HepG2 (cell line): ENCODE results near the gene ARL16. TPM values are rescaled to one million over a fixed set of nuclear protein-coding genes. Genes with fewer than 3 reads are reported as not detected.

Source experiments
- CTCF ChIP-seq: sonication (generic); formaldehyde crosslinking; IDR thresholded peaks from 2 replicates; pipeline ENCODE4 v1.5.0; 2020; ENCODE audit warnings: mild to moderate bottlenecking, missing genetic modification reagents, moderate library complexity
- FOXO4 ChIP-seq: sonication (generic); formaldehyde crosslinking; conservative IDR thresholded peaks from 2 replicates; pipeline ENCODE4 v1.8.1; 2023; ENCODE audit warnings: missing genetic modification reagents
- HINFP ChIP-seq: sonication (generic); formaldehyde crosslinking; IDR thresholded peaks from 2 replicates; pipeline ENCODE4 v1.4.0; 2020; ENCODE audit warnings: low read depth, mild to moderate bottlenecking, missing genetic modification reagents
- LCORL ChIP-seq, 2 experiments: fragments of 450-650 bp in 1 of 2; sonication (generic) in 1 of 2; formaldehyde crosslinking in 1 of 2; IDR thresholded peaks; 2 replicates each; pipeline versions ENCODE4 v1.5.0 to v1.6.1; 2017 to 2020; ENCODE audit warnings: antibody characterized with exemption in 1 of 2, missing genetic modification reagents in 1 of 2
- MAFF ChIP-seq: IDR thresholded peaks from 2 replicates; pipeline ENCODE4 v1.6.1; 2011; ENCODE audit warnings: low read depth, low read length, improper control_type of control experiment
- PRDM10 ChIP-seq: sonication (generic); formaldehyde crosslinking; IDR thresholded peaks from 2 replicates; pipeline ENCODE4 v1.4.0; 2020; ENCODE audit warnings: low read depth, missing genetic modification reagents
- RARA ChIP-seq: IDR thresholded peaks from 2 replicates; pipeline ENCODE4 v1.6.1; 2016; ENCODE audit warnings: missing genetic modification reagents, missing compliant biosample characterization
- RXRB ChIP-seq: IDR thresholded peaks from 2 replicates; pipeline ENCODE4 v1.6.1; 2016; ENCODE audit warnings: borderline replicate concordance, missing genetic modification reagents, missing compliant biosample characterization
- SSRP1 ChIP-seq: IDR thresholded peaks from 2 replicates; pipeline ENCODE4 v1.6.1; 2016; ENCODE audit warnings: control low read depth
- TERF1 ChIP-seq: sonication (generic); formaldehyde crosslinking; IDR thresholded peaks from 2 replicates; pipeline ENCODE4 v1.8.0; 2022; ENCODE audit warnings: mild to moderate bottlenecking, missing genetic modification reagents, moderate library complexity
- THAP7 ChIP-seq: sonication (generic); formaldehyde crosslinking; IDR thresholded peaks from 2 replicates; pipeline ENCODE4 v1.8.1; 2023; ENCODE audit warnings: mild to moderate bottlenecking, missing genetic modification reagents
- ZFY ChIP-seq: sonication (generic); formaldehyde crosslinking; IDR thresholded peaks from 2 replicates; pipeline ENCODE4 v1.4.0; 2020; ENCODE audit warnings: missing genetic modification reagents
- ZNF296 ChIP-seq: sonication (generic); formaldehyde crosslinking; conservative IDR thresholded peaks from 2 replicates; pipeline ENCODE4 v1.5.0; 2020; ENCODE audit warnings: mild to moderate bottlenecking, missing genetic modification reagents
- ZNF431 ChIP-seq: sonication (generic); formaldehyde crosslinking; IDR thresholded peaks from 2 replicates; pipeline ENCODE4 v1.9.0; 2022; ENCODE audit warnings: missing genetic modification reagents, low read depth, mild to moderate bottlenecking, borderline replicate concordance
- ZNF614 ChIP-seq: IDR thresholded peaks from 2 replicates; pipeline ENCODE4 v1.6.1; 2018; ENCODE audit warnings: missing biosample characterization, missing genetic modification reagents, inconsistent platforms, borderline replicate concordance
- polyA plus RNA-seq, 8 experiments: library from polyadenylated mRNA; depleted of rRNA in 3 of 8; stranded (reverse) in 7 of 8; unstranded in 1 of 8; fragments of >200 nt; fragmentation: Illumina TruSeq in 4 of 8; extraction: Trizol in 4 of 8; gene quantifications; 2 replicates each; pipeline versions ENCODE4 v1.2.1 to v1.2.3, GENCODE V29; 2011 to 2016; ENCODE audit warnings: low read depth in 4 of 8, missing spikeins in 1 of 8, mixed read lengths in 1 of 8; ENCODE audit not compliant: insufficient read depth in 1 of 8
- total RNA-seq, 5 experiments: library from RNA; depleted of rRNA; stranded (reverse); fragments of >200 nt; fragmentation: Illumina TruSeq; extraction: Trizol; gene quantifications; 2 replicates each; pipeline ENCODE4 v1.2.3, GENCODE V29; 2016; ENCODE audit warnings: low read depth in 1 of 5

Gene ARL16
- total and polyA plus RNA-seq, 2 of the 13 experiments (the other 11 are each of a cell fraction or from before 2014, with no cell fraction given) = 20.8 to 30.8 TPM

GRCh38 chr17:81713556-81714411 lies 30.2 kb upstream of the ARL16 start (continued):
- peak; percentile 8; the same call in 1 of the 2 replicates for TF ChIP-seq PRDM10
- TF ChIP-seq ZNF296 (CRISPR knock-in tag) = no peak; the same call in 1 of the 2 replicates
- TF ChIP-seq RARA (CRISPR knock-in tag) = peak; percentile 49
- TF ChIP-seq ZNF614 (CRISPR knock-in tag) = no peak
- TF ChIP-seq RXRB = 0 out of 2 replicates have a peak, but pooled peaks have one; percentile 65
- TF ChIP-seq SSRP1 (CRISPR knock-in tag) = no peak; the same call in 1 of the 2 replicates
- TF ChIP-seq ZNF431 = peak; percentile 84
- no peak for TF ChIP-seq LCORL (IDR thresholded peaks at IDR 0.05)
- peak; percentile 59 for TF ChIP-seq LCORL (CRISPR knock-in tag; IDR thresholded peaks at IDR 0.05)
- peak; percentile 53 for TF ChIP-seq CTCF (CRISPR knock-in tag)
- no peak for TF ChIP-seq THAP7 (CRISPR knock-in tag)
- 0 out of 2 replicates have a peak, but pooled peaks have one; percentile 71 for TF ChIP-seq FOXO4 (CRISPR knock-in tag)
- no peak for TF ChIP-seq TERF1 (CRISPR knock-in tag)
- peak; percentile 55; the same call in 1 of the 2 replicates for TF ChIP-seq HINFP (CRISPR knock-in tag)
- TF ChIP-seq ZFY (CRISPR knock-in tag) = peak; percentile 90
- no peak for TF ChIP-seq MAFF
